Lung (tissue), 12 donors: ENCODE results near the gene SLC25A27. TPM values are rescaled to one million over a fixed set of nuclear protein-coding genes. Genes with fewer than 3 reads are reported as not detected.

Experiments used
- ATAC-seq: fragments of 200-7000 bp; cut with Tn5 transposase; one replicate; pipeline ENCODE4 v1.9.1; 2020; ENCODE audit warnings: moderate number of reproducible peaks; ENCODE audit not compliant: insufficient read depth, low FRiP score
- DNase-seq, 3 donors: peaks; one replicate each; pipeline ENCODE4 v3.0.0-alpha.2; 2013 to 2017
- H3K27ac ChIP-seq, 2 donors: one replicate each; pipeline ENCODE4 v1.5.1; 2013; ENCODE audit warnings: mild to moderate bottlenecking in 2 of 2, moderate library complexity in 2 of 2, control low read depth in 1 of 2, inconsistent platforms in 1 of 2, low read depth in 1 of 2, low read length in 1 of 2
- H3K27me3 ChIP-seq, 3 donors: one replicate each; pipeline ENCODE4 v1.5.1; 2013; ENCODE audit warnings: low read length in 2 of 3; ENCODE audit not compliant: control insufficient read depth in 3 of 3, insufficient read depth in 3 of 3
- H3K36me3 ChIP-seq, 4 donors: one replicate each; pipeline ENCODE4 v1.5.1; 2013; ENCODE audit warnings: low read length in 4 of 4, mild to moderate bottlenecking in 1 of 4, moderate library complexity in 1 of 4; ENCODE audit not compliant: control insufficient read depth in 4 of 4, insufficient read depth in 4 of 4
- H3K4me1 ChIP-seq, 5 donors: one replicate each; pipeline ENCODE4 v1.5.1; 2013; ENCODE audit warnings: low read length in 5 of 5, mild to moderate bottlenecking in 2 of 5, moderate library complexity in 1 of 5; ENCODE audit not compliant: control insufficient read depth in 5 of 5, insufficient read depth in 5 of 5
- H3K4me3 ChIP-seq: one replicate; pipeline ENCODE4 v1.5.1; 2013; ENCODE audit warnings: mild to moderate bottlenecking, control low read depth, moderate library complexity
- H3K9ac ChIP-seq, 2 donors: one replicate each; pipeline ENCODE4 v1.5.1; 2013; ENCODE audit warnings: low read length in 2 of 2, control low read depth in 1 of 2; ENCODE audit not compliant: insufficient read depth in 1 of 2
- H3K9me3 ChIP-seq, 4 donors: one replicate each; pipeline ENCODE4 v1.5.1; 2013; ENCODE audit warnings: low read length in 3 of 4, mild to moderate bottlenecking in 1 of 4, moderate library complexity in 1 of 4; ENCODE audit not compliant: control insufficient read depth in 4 of 4, insufficient read depth in 3 of 4
- CTCF ChIP-seq: IDR thresholded peaks from 2 replicates; pipeline ENCODE4 v1.5.1; 2012; ENCODE audit warnings: mild to moderate bottlenecking; ENCODE audit errors: control extremely low read depth, extremely low read depth
- WGBS, 2 donors: extraction: QIAGEN DNeasy Blood & Tissue Kit; methylation state at CpG; one replicate each; pipeline ENCODE4 v1.1.7; 2013; 5-methylcytosine and 5-hydroxymethylcytosine counted together
- polyA plus RNA-seq, 2 donors: library from polyadenylated mRNA; stranded (reverse); fragments of 200-250 nt; gene quantifications; one replicate each; pipeline ENCODE4 v1.2.1, GENCODE V29; 2013
- total RNA-seq, 2 donors: library from RNA; depleted of rRNA in 1 of 2; stranded (reverse); fragments of >200 nt in 1 of 2; gene quantifications; one replicate each; pipeline ENCODE4 v1.2.1, GENCODE V29; 2014 to 2021
- donor health status: control.
- donor health status: control.
- donor health status: Bipolar disorder and iron deficiency.
- donor health status: healthy.
- donor health status: DM: yes; HTN: yes; CAD: no.

SLC25A27 gene
- total and polyA plus RNA-seq, 4 donors = 2.9 to 99.3 (median 12.2) TPM

- no peaks in the 10 kb centered on the region for H3K9me3 ChIP-seq
- H3K9ac ChIP-seq = no peak within 1 kb of the TSS
- H3K27ac ChIP-seq = no peak within 1 kb of the TSS
- no peak for TF ChIP-seq CTCF
- no peaks in the 10 kb centered on the region for H3K36me3 ChIP-seq
- no peak within 1 kb of the TSS for H3K4me3 ChIP-seq
- H3K27me3 ChIP-seq = no peaks in the 10 kb centered on the region
- ATAC-seq (no peak), DNase-seq (no peak)
- H3K4me1 ChIP-seq = peaks cover 0 to 17% (median 0%) of the 10 kb centered on the region in 5 donors
- 92 to 93% methylated on average over 41 of the region's 41 CpGs for WGBS, 2 donors
Measured at GRCh38 chr6:46687619-46688097, 34.9 kb downstream of the SLC25A27 start, which contains the start of gene TDRD6. Gene TDRD6, plus strand, starts transcription at chr6:46687885. Its CDS starts 244 bp downstream, at chr6:46688129.

GRCh38 chr6:46688117-46688965 lies 35.6 kb downstream of the SLC25A27 start:
- DNase-seq (no peak), ATAC-seq (no peak)
- WGBS, 2 donors = 94 to 97% methylated on average over 84 to 85 of the region's 85 CpGs
- Histone ChIP-seq H3K36me3 (no peaks in the 10 kb centered on the region), H3K9me3 (no peaks in the 10 kb centered on the region), H3K4me3 (no peak overlapping the region), H3K27ac (no peak overlapping the region), H3K27me3 (no peaks in the 10 kb centered on the region), H3K9ac (no peak overlapping the region), H3K4me1 (peaks cover 0 to 17% (median 0%) of the 10 kb centered on the region in 5 donors)
- no peak for TF ChIP-seq CTCF

GRCh38 chr6:46688966-46689335 lies 36.2 kb downstream of the SLC25A27 start:
- no peak overlapping the region for H3K27ac ChIP-seq
- no peak for ATAC-seq
- H3K4me1 ChIP-seq = peaks cover 0 to 17% (median 0%) of the 10 kb centered on the region in 5 donors
- H3K9me3 ChIP-seq = no peaks in the 10 kb centered on the region
- H3K36me3 ChIP-seq = no peaks in the 10 kb centered on the region
- no peaks in the 10 kb centered on the region for H3K27me3 ChIP-seq
- H3K4me3 ChIP-seq = no peak overlapping the region
- DNase-seq = no peak
- 96% methylated on average over 13 of the region's 13 CpGs for WGBS, 2 donors
- no peak overlapping the region for H3K9ac ChIP-seq
- no peak for TF ChIP-seq CTCF
